NCI-H1092 (cell line): Measurements from ENCODE around the gene FUOM.
A peak's percentile ranks its signal among the peaks of the same experiment; 100 is the strongest.

Source experiments
- DNase-seq: peaks from one replicate; lab custom pipeline; 2025; lab: John Stamatoyannopoulos, UW

The FUOM gene

GRCh38 chr10:133350283-133350949 is 7.4 kb downstream of the FUOM start:
- DNase-seq: no peak

DNA sequence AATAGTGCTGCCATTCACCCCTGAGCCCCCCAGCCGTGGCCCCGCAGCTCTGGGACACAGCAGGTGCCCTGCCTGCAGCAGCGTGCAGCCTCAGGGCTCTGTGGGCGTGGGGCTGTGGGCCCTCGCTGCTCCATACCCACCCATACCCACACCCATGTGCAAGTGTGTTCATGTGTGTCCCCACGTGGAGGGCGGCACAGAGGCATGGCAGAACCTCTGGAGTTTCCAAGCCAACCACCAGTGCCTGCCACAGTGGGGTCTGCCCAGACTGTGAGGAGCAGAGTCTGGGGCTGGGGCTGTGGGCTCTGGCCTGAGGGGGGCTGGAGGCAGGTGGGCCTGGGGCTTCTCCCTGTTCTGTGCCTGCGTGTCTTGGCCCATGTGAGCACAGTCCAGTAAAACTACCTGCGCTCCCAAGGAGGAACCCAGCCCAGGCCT is 8.2 kb downstream of the FUOM start:
- DNase-seq: no peak

GRCh38 chr10:133349160-133349568 is 8.7 kb downstream of the FUOM start:
- DNase-seq: no peak

GRCh38 chr10:133347710-133348517 is 9.9 kb downstream of the FUOM start:
- DNase-seq: no peak

DNA sequence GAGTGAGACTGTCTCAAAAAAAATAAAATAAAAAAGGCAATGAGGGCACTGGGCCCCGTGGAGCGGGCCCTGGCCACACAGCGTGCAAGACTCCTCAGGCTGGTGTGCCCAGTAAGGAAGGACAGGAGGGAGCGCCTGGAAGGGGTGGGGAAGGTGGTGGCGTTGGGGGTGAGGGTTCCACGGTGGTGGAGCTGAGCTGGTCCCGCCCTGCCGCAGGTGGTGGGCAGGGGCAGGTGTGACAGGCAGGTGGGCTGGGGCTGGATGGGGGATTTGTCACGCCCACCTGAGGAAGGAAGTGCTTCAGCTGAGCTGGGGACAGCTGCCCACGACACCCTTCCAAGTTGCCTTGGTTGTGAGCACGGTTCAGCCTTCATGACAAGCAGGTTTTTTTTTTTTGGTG is 11.4 kb downstream of the FUOM start:
- DNase-seq: no peak

- no peak for DNase-seq
These were observed 13.6 kb downstream of the FUOM start for GRCh38 chr10:133344236-133344635.

DNA sequence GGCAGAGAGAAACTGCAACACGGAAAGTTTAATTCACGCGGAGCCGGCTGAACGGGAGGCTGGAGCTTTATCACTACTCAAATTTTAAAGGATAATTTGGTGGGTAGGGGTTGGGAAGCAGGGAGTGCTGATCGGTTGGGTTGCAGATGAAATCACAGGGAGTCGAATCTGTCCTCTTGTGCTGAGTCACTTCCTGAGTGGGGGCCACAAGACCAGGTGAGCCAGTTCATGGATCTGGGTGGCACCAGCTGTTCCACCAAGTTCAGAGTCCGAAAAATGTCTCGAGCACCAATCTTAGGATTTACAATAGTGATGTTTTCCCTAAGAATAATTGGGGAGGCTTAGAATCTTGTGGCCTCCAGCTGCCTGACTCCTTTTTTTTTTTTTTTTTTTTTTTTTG is 14.3 kb downstream of the FUOM start:
- DNase-seq: no peak

DNA sequence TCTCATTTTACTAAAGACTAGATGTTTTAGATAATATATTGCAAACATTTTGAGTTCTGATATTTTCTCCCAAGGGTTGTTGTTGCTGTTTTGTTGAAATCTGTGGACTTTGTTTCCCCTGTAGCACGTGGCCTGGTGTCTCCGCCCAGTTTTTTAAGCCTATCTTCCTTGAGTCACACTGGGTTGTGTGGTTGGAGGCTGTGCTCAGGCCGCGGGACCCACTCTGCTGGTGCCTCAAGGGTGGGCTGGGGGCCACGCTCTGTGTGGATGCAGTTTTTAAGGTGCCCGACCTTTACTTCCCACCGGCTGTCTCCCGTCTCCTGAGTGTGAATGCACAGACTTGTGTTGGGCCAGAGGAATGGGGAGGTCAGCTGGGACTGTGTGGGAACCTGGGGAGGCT is 14.9 kb downstream of the FUOM start:
- DNase-seq: no peak

DNA sequence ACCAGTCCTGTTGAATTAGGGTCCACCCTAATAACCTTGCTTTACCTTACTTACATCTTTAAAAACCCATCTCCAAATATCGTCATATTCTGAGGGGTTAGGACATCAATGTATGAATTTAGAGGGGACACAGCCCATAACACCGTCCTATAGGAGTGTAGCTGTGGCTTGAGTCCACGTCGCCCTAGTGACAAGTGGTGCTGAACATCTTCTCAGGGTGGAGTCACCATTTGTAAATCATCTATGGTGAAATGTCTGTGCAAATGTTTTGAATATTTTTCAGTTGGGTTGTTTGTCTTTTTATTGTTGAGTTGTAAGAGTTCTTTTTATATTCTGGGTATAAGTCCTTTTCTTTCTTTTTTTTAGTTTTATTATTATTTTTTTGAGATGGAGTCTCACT is 15.8 kb downstream of the FUOM start:
- DNase-seq: no peak

- no peak for DNase-seq
These were observed 18.0 kb downstream of the FUOM start for GRCh38 chr10:133339708-133340380.

GRCh38 chr10:133338080-133339071 is 19.4 kb downstream of the FUOM start:
- DNase-seq: no peak

GRCh38 chr10:133337370-133337725 is 20.5 kb downstream of the FUOM start:
- no peak for DNase-seq

GRCh38 chr10:133336577-133337369 is 21.0 kb downstream of the FUOM start, which contains the start of gene CALY:
TSS of gene CALY (minus strand) at chr10:133336896. CDS start at chr10:133328989, 7,907 bp downstream.
- DNase-seq: no peak

GRCh38 chr10:133336118-133336576 is 21.7 kb downstream of the FUOM start:
- no peak for DNase-seq

DNA sequence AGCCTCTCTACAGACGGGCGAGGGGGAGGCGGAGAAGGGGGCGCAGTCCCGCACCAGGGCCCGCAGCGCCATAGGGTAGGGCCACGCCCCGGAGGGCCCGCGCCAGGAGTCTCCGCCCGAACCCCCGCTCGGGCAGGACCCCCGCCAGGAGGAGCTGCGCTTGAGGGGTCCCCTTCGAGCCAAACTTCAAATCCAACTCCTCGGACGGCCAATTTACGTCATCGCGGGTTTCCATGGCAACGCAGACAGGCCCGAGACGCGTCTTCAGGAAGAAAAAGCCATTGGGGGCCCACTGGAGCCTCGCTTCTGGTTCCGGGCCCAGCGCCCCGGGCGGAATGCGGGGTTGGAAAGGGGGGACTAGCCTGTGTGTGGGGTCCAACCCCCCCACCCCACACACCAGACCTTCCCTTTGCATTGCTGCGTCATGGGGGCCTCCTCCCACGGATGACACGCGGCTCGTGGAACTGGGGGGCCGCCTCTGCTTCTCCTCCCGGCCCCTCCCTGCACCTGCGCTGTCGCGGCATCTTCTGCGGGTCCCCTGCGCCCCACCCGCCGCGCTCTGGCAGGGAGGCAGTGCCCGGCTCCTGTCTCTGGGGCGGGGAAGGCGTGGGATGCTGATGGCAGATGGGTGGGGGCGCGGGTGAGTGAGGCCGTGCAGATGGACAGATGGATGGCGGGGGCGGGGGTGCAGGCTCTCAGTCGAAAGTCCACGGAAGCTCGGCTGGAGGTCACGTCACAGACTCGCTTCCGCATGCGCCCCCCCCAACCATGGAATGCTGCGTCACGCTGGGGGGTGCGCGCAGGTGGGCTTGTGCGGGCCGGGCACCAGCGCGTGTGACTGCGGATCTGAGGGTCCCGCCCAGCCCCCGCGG is 22.3 kb downstream of the FUOM start:
- DNase-seq: no peak

DNA sequence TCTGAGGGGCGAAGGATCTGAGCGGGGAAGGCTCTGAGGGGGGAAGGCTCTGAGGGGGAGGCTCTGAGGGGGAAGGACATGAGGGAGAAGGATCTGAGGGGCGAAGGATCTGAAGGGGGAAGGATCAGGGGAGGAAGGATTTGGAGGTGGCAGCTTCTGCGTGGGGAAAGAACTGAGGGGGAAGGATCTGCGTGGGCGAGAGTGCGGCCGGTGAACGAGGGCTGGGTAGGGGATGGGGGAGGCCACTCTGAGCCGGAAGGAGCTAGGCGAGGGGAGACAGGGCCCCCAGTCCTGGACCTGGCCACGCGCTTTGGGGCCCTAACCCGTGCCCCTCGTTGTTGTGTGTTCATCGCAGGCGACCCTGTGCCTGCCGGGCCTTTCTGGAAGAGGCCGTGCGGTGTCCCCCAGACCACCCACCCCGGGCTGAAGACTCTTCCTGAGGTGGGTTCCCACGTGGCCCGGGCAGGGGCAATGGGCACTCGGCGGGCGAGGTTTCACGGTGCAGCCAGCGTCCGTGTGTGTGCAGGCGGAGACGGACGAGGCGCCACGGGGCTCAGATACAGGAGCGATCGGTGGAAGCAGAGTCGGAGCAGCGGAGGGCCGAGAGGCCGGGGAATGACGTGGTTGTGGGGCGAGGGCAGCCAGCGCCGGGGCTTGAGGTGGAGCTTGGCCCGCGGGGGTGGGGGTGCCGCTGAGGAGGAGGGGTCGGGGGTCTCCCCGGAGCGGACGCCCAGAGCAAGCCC is 23.1 kb downstream of the FUOM start:
- DNase-seq: no peak

- no peak for DNase-seq
These were observed 24.7 kb downstream of the FUOM start for GRCh38 chr10:133332936-133333699.

- peak; percentile 80 for DNase-seq
These were observed 28.2 kb downstream of the FUOM start for GRCh38 chr10:133329491-133330202.
